Stimulated activated effector memory CD8-positive, alpha-beta T cell treated with anti-CD3 and anti-CD28 coated beads, Interleukin-12 subunit alpha, Interleukin-12 subunit beta, amount 100 ng/mL, for 72 hours (primary cell): ENCODE data around the gene CFAP52.
"Not testable (repeated sequence)": the region's sequence is repeated elsewhere in the genome, so short reads cannot be mapped to it uniquely, and the experiment has no call there.

ENCODE experiments used
- ATAC-seq: fragments of 150-1000 bp; cut with Tn5 transposase; 2 replicates; pipeline ENCODE4 v1.10.0; 2021
- DNase-seq, 2 donors: peaks; one replicate each; pipeline ENCODE4 v3.0.0; 2021 to 2022; ENCODE audit warnings: low spot score in 2 of 2
- H3K27ac Mint-ChIP-seq: one replicate; pipeline ENCODE4 v1.8.0; 2022; ENCODE audit warnings: mild to moderate bottlenecking, mixed read lengths
- H3K36me3 Mint-ChIP-seq: one replicate; pipeline ENCODE4 v1.8.0; 2022; ENCODE audit warnings: mild to moderate bottlenecking, mixed read lengths
- H3K4me1 Mint-ChIP-seq: one replicate; pipeline ENCODE4 v1.8.0; 2022; ENCODE audit warnings: mixed read lengths
- H3K4me3 Mint-ChIP-seq: one replicate; pipeline ENCODE4 v1.8.0; 2022; ENCODE audit warnings: mild to moderate bottlenecking, mixed read lengths
- H3K9me3 Mint-ChIP-seq: one replicate; pipeline ENCODE4 v1.8.0; 2022; ENCODE audit warnings: mixed read lengths

CFAP52 gene

DNA sequence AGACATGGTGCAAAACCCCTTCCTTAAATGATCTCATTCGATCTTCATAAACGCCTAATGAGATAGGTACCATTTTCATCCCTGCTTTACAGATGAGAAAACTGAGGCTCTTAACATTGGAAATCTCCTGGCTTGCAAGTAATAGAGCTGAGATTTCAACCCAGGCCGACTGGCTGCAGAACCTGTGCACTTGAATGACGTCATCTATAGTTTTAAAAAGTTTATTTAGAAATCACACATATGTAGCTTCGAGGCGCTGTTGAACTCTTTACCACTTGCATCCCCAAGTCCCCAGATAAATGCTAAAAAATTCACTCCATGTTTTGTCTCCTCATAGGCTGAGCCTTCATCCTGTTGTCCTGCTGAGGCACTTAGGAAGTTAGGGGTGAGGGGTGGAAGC lies 30.0 kb downstream of the CFAP52 start:
- H3K4me1 Mint-ChIP-seq, result no peaks in the 10 kb centered on the region
- no peak overlapping the region for H3K27ac Mint-ChIP-seq
- H3K36me3 Mint-ChIP-seq, result no peaks in the 10 kb centered on the region
- no peak overlapping the region for H3K4me3 Mint-ChIP-seq
- ATAC-seq, result no peak
- H3K9me3 Mint-ChIP-seq, result no peaks in the 10 kb centered on the region
- DNase-seq, result no peak

DNA sequence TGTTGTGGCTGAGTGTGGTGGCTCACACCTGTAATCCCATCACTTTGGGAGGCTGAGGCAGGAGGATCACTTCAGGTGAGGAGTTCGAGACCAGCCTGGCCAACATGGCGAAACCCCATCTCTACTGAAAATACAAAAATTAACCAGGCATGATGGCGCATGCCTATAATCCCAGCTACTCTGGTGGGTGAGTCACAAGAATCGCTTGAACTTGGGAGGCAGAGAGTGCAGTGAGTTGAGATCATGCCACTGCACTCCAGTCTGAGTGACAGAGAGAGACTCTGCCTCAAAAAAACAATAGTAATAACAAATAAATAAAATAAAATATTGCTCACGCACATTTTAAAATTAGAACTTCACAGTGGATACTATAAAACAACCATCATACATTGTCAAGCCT lies 30.6 kb downstream of the CFAP52 start:
- H3K36me3 Mint-ChIP-seq, H3K4me3 Mint-ChIP-seq, H3K9me3 Mint-ChIP-seq, H3K4me1 Mint-ChIP-seq, H3K27ac Mint-ChIP-seq, DNase-seq, ATAC-seq: not testable (repeated sequence)

DNA sequence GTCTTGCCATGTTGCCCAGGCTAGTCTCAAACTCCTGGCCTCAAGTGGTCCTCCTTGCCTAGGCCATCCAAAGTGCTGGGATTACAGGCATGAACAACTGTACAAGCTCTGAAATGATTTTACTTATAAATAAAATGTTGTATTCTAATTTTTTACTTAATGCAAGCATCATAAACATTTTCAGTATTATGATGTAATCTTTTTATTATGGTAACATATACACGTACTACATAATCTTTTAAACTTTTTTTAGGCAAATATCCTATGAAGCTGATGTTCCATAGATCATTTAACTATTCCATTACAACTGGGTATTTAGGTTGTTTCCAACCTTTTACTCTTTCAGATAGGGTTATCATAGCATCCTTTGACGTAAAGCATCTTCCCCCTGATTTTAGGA lies 35.1 kb downstream of the CFAP52 start:
- DNase-seq (no peak), ATAC-seq (no peak)
- no peak overlapping the region for H3K27ac Mint-ChIP-seq
- H3K36me3 Mint-ChIP-seq, result no peaks in the 10 kb centered on the region
- no peaks in the 10 kb centered on the region for H3K9me3 Mint-ChIP-seq
- no peaks in the 10 kb centered on the region for H3K4me1 Mint-ChIP-seq
- no peak overlapping the region for H3K4me3 Mint-ChIP-seq

DNA sequence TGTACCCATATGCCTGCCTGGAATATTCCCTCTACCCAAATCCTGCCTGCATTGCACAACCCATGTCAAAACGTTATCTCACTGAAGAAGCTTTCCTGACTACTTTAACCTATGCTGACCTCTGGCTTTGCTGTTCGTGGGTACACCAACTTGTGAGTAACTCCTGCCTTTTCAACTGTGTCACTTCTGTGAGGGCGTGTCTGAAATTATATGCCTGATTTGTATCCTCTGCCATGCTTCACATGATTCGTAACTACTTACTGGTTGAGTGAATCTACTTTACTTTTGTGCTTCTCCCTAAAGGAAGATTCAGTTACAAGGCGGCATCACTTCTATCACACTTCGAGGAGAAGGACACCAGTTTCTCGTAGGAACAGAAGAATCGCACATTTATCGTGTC lies 35.6 kb downstream of the CFAP52 start:
- no peaks in the 10 kb centered on the region for H3K4me1 Mint-ChIP-seq
- no peak overlapping the region for H3K27ac Mint-ChIP-seq
- H3K9me3 Mint-ChIP-seq, result no peaks in the 10 kb centered on the region
- no peaks in the 10 kb centered on the region for H3K36me3 Mint-ChIP-seq
- ATAC-seq, result no peak
- no peak for DNase-seq
- no peak overlapping the region for H3K4me3 Mint-ChIP-seq

DNA sequence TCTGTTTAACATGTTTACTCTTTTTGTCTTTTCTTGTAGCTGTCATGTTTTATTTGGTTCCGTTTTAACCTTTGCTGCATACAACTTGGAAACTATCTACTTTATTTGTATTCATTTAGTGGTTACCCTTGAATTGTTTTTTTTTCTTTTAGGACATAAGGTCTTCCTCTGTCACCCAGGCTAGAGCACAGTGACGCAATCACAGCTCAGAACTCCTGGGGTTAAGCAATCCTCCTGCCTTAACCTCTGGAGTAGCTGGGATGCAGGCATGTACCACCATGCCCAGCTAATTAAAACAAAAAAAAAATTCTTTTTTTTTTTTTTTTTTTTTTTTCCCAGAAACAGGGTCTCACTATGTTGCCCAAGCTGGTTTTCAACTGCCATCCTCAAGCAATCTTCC lies 39.0 kb downstream of the CFAP52 start:
- Mint-ChIP-seq H3K9me3 (no peaks in the 10 kb centered on the region), H3K4me1 (no peaks in the 10 kb centered on the region), H3K4me3 (no peak overlapping the region), H3K27ac (no peak overlapping the region), H3K36me3 (no peaks in the 10 kb centered on the region)
- ATAC-seq (no peak), DNase-seq (no peak)

DNA sequence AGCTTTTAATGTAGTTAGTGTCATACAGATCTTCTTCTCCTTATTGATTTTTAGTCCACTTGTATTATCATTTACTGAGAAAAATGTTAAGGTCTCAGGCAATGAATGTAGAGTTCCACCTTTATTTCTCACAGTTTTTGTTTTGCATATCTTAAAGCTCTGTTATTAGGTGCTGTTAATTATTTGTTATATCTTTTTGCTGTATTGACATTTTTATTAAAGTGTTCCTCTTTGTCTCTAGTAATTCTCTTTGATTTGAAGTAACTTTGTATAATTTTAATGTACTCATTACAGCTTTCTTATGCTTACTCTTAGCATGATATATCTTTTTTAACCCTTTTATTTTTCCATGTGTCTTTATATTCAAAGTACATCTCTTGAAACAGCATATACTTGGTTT lies 46.5 kb downstream of the CFAP52 start:
- Mint-ChIP-seq H3K4me1 (no peaks in the 10 kb centered on the region), H3K36me3 (no peaks in the 10 kb centered on the region), H3K9me3 (peaks cover 24% of the 10 kb centered on the region), H3K4me3 (no peak overlapping the region), H3K27ac (no peak overlapping the region)
- no peak for ATAC-seq
- DNase-seq, result no peak

DNA sequence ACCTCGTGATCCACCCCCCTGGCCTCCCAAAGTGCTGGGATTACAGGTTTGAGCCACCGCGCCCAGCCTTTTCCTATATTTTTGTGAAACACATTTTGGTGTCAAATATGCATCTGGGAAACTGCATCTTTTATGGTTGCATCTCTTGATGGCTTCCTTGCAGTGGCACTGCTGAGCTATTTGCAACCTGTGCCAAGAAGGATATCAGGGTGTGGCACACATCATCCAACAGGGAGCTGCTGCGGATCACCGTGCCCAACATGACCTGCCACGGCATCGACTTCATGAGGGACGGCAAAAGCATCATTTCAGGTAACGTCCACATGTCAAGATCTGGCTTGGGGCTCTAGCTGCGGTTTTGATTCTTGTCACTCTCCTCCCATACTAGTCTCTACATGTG lies 52.1 kb downstream of the CFAP52 start:
- Mint-ChIP-seq H3K27ac (no peak overlapping the region), H3K4me3 (no peak overlapping the region), H3K9me3 (peaks cover 13% of the 10 kb centered on the region), H3K4me1 (no peaks in the 10 kb centered on the region), H3K36me3 (peaks cover 6% of the 10 kb centered on the region)
- no peak for ATAC-seq
- DNase-seq, result no peak

DNA sequence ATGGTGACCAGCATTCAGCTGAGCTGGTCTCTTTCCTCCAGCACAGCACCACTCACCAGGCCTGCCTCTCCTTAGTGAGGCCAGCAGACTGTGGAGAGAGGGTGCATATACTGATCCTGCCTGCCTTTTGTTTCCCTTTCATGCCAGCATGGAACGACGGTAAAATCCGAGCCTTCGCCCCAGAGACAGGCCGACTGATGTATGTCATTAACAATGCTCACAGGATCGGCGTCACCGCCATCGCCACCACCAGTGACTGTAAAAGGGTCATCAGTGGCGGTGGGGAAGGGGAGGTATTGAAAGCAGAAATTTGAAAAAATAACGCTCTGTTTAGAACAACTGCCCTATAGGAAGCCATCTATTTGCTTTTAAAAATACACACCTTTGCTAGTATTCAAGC lies 56.3 kb downstream of the CFAP52 start:
- H3K4me3 Mint-ChIP-seq, result no peak overlapping the region
- H3K27ac Mint-ChIP-seq, result no peak overlapping the region
- H3K36me3 Mint-ChIP-seq, result peaks cover 6% of the 10 kb centered on the region
- H3K9me3 Mint-ChIP-seq, result no peaks in the 10 kb centered on the region
- H3K4me1 Mint-ChIP-seq, result no peaks in the 10 kb centered on the region
- DNase-seq (no peak), ATAC-seq (no peak)

DNA sequence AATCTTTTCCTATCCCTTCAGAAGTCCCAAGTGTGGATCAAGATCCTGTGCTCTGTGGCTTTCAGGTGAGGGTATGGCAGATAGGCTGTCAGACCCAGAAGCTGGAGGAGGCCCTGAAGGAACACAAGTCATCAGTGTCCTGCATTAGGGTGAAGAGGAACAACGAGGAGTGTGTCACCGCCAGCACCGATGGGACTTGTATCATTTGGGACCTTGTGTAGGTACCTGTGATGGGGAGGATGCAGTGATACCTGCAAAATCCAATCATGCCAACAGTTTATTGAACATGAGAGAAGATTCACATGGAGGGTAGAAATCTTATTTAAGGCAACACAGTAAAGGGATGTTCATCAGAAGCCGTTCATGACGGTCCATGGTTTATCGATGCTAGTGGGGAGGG lies 58.9 kb downstream of the CFAP52 start:
- Mint-ChIP-seq H3K9me3 (no peaks in the 10 kb centered on the region), H3K36me3 (no peaks in the 10 kb centered on the region), H3K4me3 (no peak overlapping the region), H3K4me1 (no peaks in the 10 kb centered on the region), H3K27ac (no peak overlapping the region)
- DNase-seq (no peak), ATAC-seq (no peak)

DNA sequence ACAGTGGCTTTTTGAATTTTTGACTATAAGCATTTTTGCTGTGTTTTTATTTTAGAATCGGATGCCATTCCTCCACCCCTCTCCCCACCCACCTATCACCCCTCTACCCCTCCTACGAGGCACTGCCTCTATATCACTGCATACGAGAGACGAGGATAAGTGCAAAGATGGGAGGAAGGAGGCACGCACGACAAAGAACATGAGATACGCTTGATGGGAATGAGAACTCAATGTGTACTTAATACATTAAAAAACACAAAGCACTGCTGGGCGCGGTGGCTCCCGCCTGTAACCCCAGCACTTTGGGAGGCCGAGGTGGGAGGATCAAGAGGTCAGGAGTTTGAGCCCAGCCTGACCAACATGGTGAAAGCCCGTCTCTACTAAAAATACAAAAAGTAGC lies 60.1 kb downstream of the CFAP52 start:
- DNase-seq (no peak), ATAC-seq (no peak)
- H3K4me1 Mint-ChIP-seq, result no peaks in the 10 kb centered on the region
- H3K9me3 Mint-ChIP-seq, result no peaks in the 10 kb centered on the region
- no peaks in the 10 kb centered on the region for H3K36me3 Mint-ChIP-seq
- H3K4me3 Mint-ChIP-seq, result no peak overlapping the region
- no peak overlapping the region for H3K27ac Mint-ChIP-seq

DNA sequence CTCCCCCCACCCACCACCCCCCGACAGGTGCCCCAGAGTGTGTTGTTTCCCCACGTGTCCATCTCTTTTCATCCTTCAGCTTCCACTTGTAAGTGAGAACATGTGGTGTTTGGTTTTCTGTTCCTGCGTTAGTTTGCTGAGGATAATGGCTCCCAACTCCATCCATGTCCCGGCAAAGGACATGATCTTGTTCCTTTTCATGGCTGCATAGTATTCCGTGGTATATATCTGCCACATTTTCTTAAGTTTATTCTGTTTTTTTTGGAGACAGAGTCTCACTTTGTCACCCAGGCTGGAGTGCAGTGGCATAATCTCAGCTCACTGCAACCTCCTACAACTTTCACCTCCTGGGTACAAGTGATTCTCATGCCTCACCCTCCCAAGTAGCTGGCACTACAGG lies 63.9 kb downstream of the CFAP52 start:
- H3K4me1 Mint-ChIP-seq, ATAC-seq, H3K9me3 Mint-ChIP-seq, DNase-seq, H3K27ac Mint-ChIP-seq, H3K4me3 Mint-ChIP-seq, H3K36me3 Mint-ChIP-seq: not testable (repeated sequence)

DNA sequence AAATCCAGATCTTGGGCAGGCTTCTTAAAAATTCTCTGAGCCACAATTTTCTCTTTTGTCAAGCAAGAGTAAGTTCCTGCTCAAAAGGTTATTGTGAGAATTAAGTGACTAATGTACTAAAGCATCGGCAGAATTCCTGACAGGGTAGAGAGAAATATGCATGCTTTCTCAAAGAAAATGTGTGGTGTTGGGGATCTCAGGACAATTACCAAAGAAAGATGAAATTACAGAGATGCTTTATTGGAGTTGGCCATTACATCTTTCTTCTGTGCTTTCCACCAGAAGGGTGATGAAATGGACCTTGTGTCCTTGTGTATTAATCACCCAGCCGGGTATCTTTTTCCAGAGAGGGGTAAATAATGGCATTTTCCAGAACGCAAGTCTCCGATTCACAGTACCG lies 67.2 kb downstream of the CFAP52 start:
- H3K4me3 Mint-ChIP-seq, result peak overlapping the region; percentile 73
- no peak for ATAC-seq
- no peaks in the 10 kb centered on the region for H3K36me3 Mint-ChIP-seq
- H3K27ac Mint-ChIP-seq, result no peak overlapping the region
- no peaks in the 10 kb centered on the region for H3K9me3 Mint-ChIP-seq
- peaks cover 7% of the 10 kb centered on the region for H3K4me1 Mint-ChIP-seq
- DNase-seq, result no peak

DNA sequence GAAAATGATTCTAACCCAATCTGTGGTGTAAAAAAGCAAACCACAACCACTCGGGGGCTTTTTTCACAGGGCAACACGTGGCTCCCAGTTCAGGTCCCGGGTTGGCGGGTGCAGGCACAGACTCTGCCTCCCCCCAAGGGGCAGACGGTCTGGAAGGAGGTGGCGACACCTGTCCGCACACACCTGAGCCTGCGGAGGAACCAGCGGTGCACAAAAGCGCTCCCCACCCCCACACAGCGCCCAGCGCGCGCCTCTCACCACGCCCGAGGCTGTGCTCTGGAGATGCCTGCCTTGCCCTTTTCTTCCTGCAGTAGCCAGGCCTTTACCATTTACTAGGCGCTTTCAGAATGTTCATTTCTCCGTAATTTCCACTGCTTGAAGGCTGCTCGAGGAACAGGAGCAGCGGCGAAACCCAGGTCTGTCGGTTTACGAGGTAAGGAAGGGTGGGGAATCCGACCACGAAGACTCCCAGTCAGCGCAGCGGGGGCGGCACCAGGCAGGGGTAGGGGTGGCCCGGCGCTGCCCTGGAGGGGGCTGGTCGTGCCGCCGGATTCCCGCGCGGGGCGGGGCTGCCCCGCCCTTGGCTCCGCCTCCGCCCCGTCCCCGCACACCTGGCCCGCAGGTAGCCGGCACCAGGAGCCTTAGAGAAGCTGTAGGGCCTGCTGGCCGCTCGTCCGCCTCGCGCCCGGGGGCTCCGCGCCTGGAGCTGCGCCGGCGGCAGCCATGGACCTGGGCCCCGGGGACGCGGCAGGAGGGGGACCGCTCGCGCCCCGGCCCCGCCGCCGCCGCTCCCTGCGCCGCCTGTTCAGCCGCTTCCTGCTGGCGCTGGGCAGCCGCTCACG lies 68.7 kb downstream of the CFAP52 start, which contains the start of gene USP43:
Gene USP43, plus strand, starts transcription at position 608 of the 842 bp plus-strand sequence. Its CDS starts 116 bp downstream, at position 724.
- H3K36me3 Mint-ChIP-seq, result no peaks in the 10 kb centered on the region

DNA sequence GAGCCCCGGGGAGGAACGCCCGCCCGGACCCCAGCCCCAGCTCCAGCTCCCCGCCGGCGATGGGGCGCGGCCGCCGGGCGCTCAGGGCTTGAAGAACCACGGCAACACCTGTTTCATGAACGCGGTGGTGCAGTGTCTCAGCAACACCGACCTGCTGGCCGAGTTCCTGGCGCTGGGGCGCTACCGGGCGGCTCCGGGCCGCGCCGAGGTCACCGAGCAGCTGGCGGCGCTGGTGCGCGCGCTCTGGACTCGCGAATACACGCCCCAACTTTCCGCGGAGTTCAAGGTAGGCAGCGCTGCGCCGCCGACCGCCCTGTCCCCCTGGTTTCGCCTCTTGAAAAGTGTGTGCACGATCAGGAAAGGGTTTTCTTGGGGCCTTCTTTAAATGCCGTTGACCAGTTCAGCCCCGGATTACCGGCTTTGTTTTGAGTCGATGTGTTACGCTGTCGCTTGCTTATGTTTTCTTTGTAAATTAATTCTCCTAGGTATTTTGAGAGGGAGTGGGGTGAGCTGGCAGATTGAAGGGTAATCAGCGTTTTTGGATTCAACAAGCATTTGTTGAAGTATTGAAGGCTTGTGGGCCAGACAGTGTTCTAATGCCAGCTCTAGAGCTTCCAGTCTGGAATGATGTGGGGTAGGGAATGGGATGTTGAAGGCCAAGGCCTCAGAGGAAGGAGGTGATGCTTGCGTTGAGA lies 69.6 kb downstream of the CFAP52 start:
- Mint-ChIP-seq H3K4me3 (peak overlapping the region; percentile 67), H3K27ac (no peak overlapping the region), H3K9me3 (no peaks in the 10 kb centered on the region), H3K4me1 (peaks cover 7% of the 10 kb centered on the region), H3K36me3 (no peaks in the 10 kb centered on the region)
- peak; percentile 10 to 55 for DNase-seq
- ATAC-seq, result peak; percentile 68

More for the DNA sequence above, 68.7 kb downstream of the CFAP52 start, which contains the start of gene USP43:
- ATAC-seq, result peak; percentile 76
- Mint-ChIP-seq H3K9me3 (no peaks in the 10 kb centered on the region), H3K27ac (no peak within 1 kb of the TSS), H3K4me1 (peaks cover 7% of the 10 kb centered on the region), H3K4me3 (peak within 1 kb of the TSS; percentile 73)
- peak; percentile 8 to 61 for DNase-seq

DNA sequence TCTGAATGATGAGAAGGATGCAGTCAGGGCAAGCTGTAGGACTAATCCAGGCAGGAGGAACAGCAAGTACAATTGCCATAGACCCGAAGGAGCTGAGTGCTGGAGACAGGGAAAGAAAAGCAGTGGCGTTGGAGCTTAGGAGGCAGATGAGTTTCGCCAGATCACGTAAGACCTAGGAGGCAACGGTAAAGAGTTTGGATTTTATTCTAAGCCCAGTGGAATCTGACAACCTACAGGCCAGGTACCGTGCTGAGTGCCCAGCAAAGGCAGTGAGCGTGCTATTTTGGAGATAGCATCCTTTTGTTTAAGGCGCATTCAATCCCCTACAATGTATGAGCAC lies 70.1 kb downstream of the CFAP52 start:
- Mint-ChIP-seq H3K4me3 (peak overlapping the region; percentile 67), H3K9me3 (no peaks in the 10 kb centered on the region), H3K27ac (no peak overlapping the region), H3K4me1 (peaks cover 7% of the 10 kb centered on the region), H3K36me3 (no peaks in the 10 kb centered on the region)
- no peak for ATAC-seq
- DNase-seq, result no peak

DNA sequence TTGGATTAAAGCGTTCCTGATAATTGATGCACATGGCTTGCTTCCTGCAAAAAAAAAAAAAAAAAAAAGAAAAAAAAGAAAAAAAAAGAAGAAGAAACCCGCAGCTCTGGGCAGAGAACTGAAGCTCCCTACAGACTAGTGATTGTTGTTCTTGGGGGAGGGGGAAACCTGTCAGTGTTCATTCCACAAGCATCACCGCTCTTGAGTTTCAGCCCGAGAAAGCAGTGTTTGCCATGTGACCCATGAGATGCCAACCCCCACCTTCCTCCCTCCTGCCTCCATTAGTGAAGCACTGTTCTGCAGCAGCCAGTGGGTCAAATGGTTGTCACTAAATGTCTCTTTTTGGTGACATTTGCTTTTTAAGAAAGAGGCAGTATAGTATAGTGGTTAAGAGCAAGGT lies 70.6 kb downstream of the CFAP52 start:
- H3K36me3 Mint-ChIP-seq, result no peaks in the 10 kb centered on the region
- no peak for DNase-seq
- no peak overlapping the region for H3K27ac Mint-ChIP-seq
- H3K9me3 Mint-ChIP-seq, result no peaks in the 10 kb centered on the region
- H3K4me1 Mint-ChIP-seq, result peaks cover 7% of the 10 kb centered on the region
- ATAC-seq, result no peak
- H3K4me3 Mint-ChIP-seq, result no peak overlapping the region
